BLaER1 treated with 17β-estradiol and CSF1 and Interleukin-3, amounts not matched to agents 10 nM and 100 nM (cell line): ENCODE measurements around the gene SOHLH1.

ENCODE experiments used
- H3K27ac ChIP-seq, 11 experiments: shearing (Covaris generic); formaldehyde crosslinking; 2 replicates each; pipeline ENCODE4 v1.8.1; 2022
- H3K27me3 ChIP-seq, 11 experiments: shearing (Covaris generic); formaldehyde crosslinking; 2 replicates each; pipeline ENCODE4 v1.8.1; 2022
- H3K36me3 ChIP-seq, 11 experiments: shearing (Covaris generic); formaldehyde crosslinking; 2 replicates each; pipeline ENCODE4 v1.8.1; 2022
- H3K4me1 ChIP-seq, 10 experiments: shearing (Covaris generic); formaldehyde crosslinking; 2 replicates each; pipeline ENCODE4 v1.8.1; 2022
- H3K4me2 ChIP-seq, 11 experiments: shearing (Covaris generic); formaldehyde crosslinking; 2 replicates each; pipeline ENCODE4 v1.8.1; 2022
- H3K4me3 ChIP-seq, 10 experiments: shearing (Covaris generic); formaldehyde crosslinking; 2 replicates each; pipeline ENCODE4 v1.8.1; 2022
- H3K9ac ChIP-seq, 11 experiments: shearing (Covaris generic); formaldehyde crosslinking; 2 replicates each; pipeline ENCODE4 v1.8.1; 2022
- H3K9me3 ChIP-seq, 11 experiments: shearing (Covaris generic); formaldehyde crosslinking; replicated peaks in 1 of 11; 2 replicates each; pipeline ENCODE4 v1.8.1; 2022
- H4K20me1 ChIP-seq, 11 experiments: shearing (Covaris generic); formaldehyde crosslinking; 2 replicates each; pipeline ENCODE4 v1.8.1; 2022
- Cebpa-rat ChIP-seq, 11 experiments: shearing (Covaris generic); IDR thresholded peaks; 2 replicates each; pipeline ENCODE4 v1.8.1; 2022

Gene SOHLH1

DNA sequence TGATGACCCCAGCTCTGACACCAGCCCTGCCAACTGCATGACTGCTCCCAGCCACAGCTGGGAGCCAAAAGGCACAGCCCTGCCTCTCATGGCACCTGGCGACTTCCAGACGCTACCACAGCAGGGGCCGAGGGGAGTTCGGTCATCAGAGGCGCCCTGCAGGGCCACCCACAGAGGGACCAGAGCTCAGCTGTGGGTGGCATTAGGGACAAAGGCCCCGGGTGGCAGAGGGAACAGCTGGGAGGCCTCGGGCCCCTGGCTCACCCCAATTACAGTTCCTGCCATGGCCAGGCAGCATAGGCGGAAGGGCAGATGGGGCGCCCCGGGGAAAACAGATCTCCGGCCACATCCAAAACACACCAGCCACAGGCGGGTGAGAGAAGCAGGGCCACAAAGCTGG lies 3.6 kb downstream of the SOHLH1 start:
- no peak overlapping the region for H3K4me2 ChIP-seq
- no peak overlapping the region for H3K4me3 ChIP-seq
- H3K9me3 ChIP-seq, result no peaks in the 10 kb centered on the region
- peaks cover 0 to 54% (median 0%) of the 10 kb centered on the region in 11 experiments; a peak in 4 of 22 replicates for H4K20me1 ChIP-seq
- no peak overlapping the region for H3K9ac ChIP-seq
- H3K36me3 ChIP-seq, result no peaks in the 10 kb centered on the region
- no peak for TF ChIP-seq Cebpa-rat (IDR thresholded peaks at IDR 0.05)
- peaks cover 0 to 8% (median 0%) of the 10 kb centered on the region in 10 experiments; a peak in 2 of 20 replicates for H3K4me1 ChIP-seq
- no peaks in the 10 kb centered on the region; a peak in 1 of 22 replicates for H3K27me3 ChIP-seq
- no peak overlapping the region for H3K27ac ChIP-seq

DNA sequence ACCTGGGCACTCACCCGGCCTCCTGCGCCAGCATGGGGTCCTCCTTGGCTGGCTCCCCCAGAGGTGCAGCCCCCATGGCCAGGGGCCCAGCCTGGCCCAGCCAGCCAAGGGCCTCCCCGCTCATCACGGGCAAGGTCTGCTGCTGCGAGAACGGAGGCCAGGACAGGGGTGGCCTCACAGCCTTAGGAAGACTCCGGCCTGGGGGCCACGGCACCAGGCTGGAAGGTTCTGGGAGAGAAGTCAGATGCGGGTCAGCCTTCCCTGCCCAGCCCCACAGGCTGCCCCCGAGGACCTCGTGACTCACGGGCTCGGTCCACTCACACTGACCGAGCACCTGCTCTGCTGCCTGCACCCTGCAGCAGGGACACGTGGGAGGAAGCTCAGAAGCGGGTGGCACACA lies 4.2 kb downstream of the SOHLH1 start:
- H3K36me3 ChIP-seq, result no peaks in the 10 kb centered on the region
- H4K20me1 ChIP-seq, result peaks cover 0 to 54% (median 0%) of the 10 kb centered on the region in 11 experiments; a peak in 4 of 22 replicates
- TF ChIP-seq Cebpa-rat (IDR thresholded peaks at IDR 0.05), result no peak
- H3K4me1 ChIP-seq, result peaks cover 0 to 8% (median 0%) of the 10 kb centered on the region in 10 experiments; a peak in 2 of 20 replicates
- no peaks in the 10 kb centered on the region; a peak in 1 of 22 replicates for H3K27me3 ChIP-seq
- no peak overlapping the region for H3K4me2 ChIP-seq
- no peak overlapping the region for H3K9ac ChIP-seq
- H3K9me3 ChIP-seq, result no peaks in the 10 kb centered on the region
- no peak overlapping the region for H3K27ac ChIP-seq
- H3K4me3 ChIP-seq, result no peak overlapping the region

DNA sequence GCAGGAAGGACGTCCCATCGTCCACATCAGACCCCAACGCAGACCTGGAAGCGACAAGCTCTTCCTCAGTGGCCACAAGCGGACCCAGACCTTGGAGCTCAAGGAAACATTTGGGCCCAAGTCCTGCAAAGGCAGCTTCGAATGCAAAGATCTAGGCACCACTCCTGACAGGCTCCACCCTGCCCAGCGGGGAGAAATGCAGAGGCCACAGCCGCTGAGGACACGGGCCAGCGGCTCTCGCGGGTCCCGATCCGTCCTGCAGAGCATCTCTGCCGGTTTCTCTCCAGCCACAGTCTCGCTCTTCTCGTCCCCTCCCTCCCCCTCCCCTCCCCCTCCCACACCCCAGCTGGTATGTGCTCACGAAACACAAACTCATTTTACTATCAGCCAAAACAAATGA lies 4.9 kb downstream of the SOHLH1 start:
- H3K27ac ChIP-seq, result no peak overlapping the region
- H3K36me3 ChIP-seq, result no peaks in the 10 kb centered on the region
- H3K4me3 ChIP-seq, result no peak overlapping the region
- no peaks in the 10 kb centered on the region for H3K9me3 ChIP-seq
- no peak overlapping the region for H3K4me2 ChIP-seq
- TF ChIP-seq Cebpa-rat (IDR thresholded peaks at IDR 0.05), result no peak
- no peaks in the 10 kb centered on the region; a peak in 1 of 22 replicates for H3K27me3 ChIP-seq
- H3K4me1 ChIP-seq, result peaks cover 0 to 8% (median 0%) of the 10 kb centered on the region in 10 experiments; a peak in 2 of 20 replicates
- no peak overlapping the region for H3K9ac ChIP-seq
- H4K20me1 ChIP-seq, result peaks cover 0 to 54% (median 0%) of the 10 kb centered on the region in 11 experiments; a peak in 4 of 22 replicates

DNA sequence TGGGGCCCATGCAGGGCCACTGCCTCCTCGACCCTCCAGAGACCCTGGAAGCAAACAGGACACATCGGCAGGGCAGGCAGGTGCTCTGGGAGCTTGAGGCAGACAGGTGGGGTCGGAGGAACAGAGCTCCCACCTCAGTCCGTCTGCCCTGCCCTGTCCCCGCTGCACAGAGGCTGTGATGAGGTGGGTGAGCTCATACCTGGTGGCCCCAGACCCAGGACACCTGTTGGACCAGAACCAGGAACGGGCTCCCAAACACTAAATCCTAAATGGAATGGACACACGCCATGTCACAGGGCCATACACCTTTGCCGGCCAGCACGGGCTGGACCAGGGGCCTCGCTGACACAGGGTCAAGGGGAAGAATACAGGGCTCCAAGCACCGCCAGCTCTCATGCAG lies 5.5 kb downstream of the SOHLH1 start:
- Histone ChIP-seq H3K9me3 (no peaks in the 10 kb centered on the region), H3K27ac (no peak overlapping the region), H3K9ac (no peak overlapping the region), H4K20me1 (peaks cover 0 to 55% (median 0%) of the 10 kb centered on the region in 11 experiments; a peak in 4 of 22 replicates), H3K4me1 (peaks cover 0 to 8% (median 0%) of the 10 kb centered on the region in 10 experiments; a peak in 2 of 20 replicates), H3K36me3 (no peaks in the 10 kb centered on the region), H3K27me3 (no peaks in the 10 kb centered on the region; a peak in 1 of 22 replicates), H3K4me3 (no peak overlapping the region), H3K4me2 (no peak overlapping the region)
- TF ChIP-seq Cebpa-rat (IDR thresholded peaks at IDR 0.05), result no peak

DNA sequence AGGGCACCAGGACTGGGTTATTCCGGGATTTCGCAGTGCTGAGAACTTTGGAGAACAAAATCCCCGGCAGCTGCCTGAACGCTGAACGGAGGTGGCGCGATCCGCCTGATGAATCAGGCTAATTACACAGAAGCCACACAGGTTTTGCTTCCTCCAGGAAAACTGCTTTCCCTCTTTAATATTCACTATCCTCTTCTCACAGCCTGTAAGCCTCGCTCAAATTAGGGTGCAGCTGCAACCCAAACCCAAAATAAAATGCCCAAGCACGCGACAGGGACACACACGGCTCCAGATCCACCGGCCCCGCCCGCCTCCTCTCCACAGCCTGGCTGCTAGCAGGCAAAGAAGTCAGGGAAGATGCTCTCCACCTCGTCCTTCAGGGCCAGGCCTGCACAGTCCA lies 6.0 kb downstream of the SOHLH1 start:
- no peak overlapping the region for H3K4me2 ChIP-seq
- H3K9ac ChIP-seq, result no peak overlapping the region
- H3K4me1 ChIP-seq, result peaks cover 0 to 8% (median 0%) of the 10 kb centered on the region in 10 experiments; a peak in 2 of 20 replicates
- peaks cover 0 to 54% (median 0%) of the 10 kb centered on the region in 11 experiments; a peak in 4 of 22 replicates for H4K20me1 ChIP-seq
- no peak overlapping the region for H3K27ac ChIP-seq
- no peaks in the 10 kb centered on the region; a peak in 1 of 22 replicates for H3K27me3 ChIP-seq
- H3K4me3 ChIP-seq, result no peak overlapping the region
- H3K36me3 ChIP-seq, result no peaks in the 10 kb centered on the region
- no peak for TF ChIP-seq Cebpa-rat (IDR thresholded peaks at IDR 0.05)
- H3K9me3 ChIP-seq, result no peaks in the 10 kb centered on the region

DNA sequence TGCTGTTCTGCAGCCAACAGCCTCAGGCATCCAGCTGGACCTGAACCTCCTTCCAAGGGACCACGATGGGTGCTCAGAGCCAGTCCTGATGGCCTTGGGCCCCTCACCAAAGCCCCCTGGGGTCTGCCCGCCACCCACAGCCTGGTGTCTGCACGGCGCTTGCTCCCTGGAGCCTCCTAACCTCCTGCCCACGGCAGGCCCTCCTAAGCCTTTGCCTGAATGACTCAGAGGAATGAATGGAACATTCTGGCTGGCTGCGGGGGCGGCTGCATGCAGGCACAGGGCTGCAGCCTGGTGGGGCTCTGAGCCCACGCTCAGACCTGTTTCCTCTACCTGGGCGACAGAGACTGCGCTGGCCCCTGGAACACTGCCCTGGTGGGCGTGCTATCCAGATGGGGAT lies 6.9 kb downstream of the SOHLH1 start:
- H3K27me3 ChIP-seq, result no peaks in the 10 kb centered on the region; a peak in 1 of 22 replicates
- H4K20me1 ChIP-seq, result peaks cover 0 to 58% (median 0%) of the 10 kb centered on the region in 11 experiments; a peak in 3 of 22 replicates
- H3K27ac ChIP-seq, result no peak overlapping the region
- H3K4me1 ChIP-seq, result peaks cover 0 to 6% (median 0%) of the 10 kb centered on the region in 10 experiments; a peak in 2 of 20 replicates
- no peaks in the 10 kb centered on the region for H3K36me3 ChIP-seq
- TF ChIP-seq Cebpa-rat (IDR thresholded peaks at IDR 0.05), result no peak
- no peak overlapping the region for H3K4me3 ChIP-seq
- no peak overlapping the region for H3K4me2 ChIP-seq
- no peaks in the 10 kb centered on the region for H3K9me3 ChIP-seq
- no peak overlapping the region for H3K9ac ChIP-seq

DNA sequence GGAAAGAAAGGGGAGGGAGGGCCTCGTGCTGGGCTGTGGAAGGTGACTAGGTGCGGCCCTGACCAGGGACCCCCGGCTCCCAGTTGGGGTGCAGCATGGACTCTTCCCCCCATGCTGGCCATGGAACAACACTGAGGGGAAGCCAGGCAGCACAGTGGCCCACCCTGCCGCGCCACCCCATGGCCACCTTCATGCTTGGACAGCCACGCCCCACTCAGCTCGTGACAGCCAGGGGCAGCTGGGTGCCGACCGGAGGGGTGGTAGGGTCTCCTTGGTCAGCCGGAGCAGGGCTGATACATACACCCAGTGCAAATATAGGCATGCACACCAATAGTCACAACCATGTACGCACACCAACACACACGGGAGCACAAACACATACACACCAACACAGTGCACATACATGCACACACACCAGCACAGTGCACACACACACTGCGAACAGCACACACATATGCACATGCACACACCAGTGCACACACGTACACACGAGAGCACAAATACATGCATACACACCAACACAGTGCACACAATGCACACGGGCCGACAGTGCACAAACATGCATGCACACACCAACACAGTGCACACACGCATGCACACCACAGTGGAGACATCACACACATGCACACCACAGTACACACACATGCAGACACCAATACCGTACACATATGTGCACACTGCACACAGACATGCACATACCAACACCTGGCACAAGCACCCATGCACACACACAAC lies 8.3 kb downstream of the SOHLH1 start:
- no peak overlapping the region for H3K27ac ChIP-seq
- H3K4me2 ChIP-seq, result no peak overlapping the region
- peaks cover 0 to 10% (median 0%) of the 10 kb centered on the region in 10 experiments; a peak in 4 of 20 replicates for H3K4me1 ChIP-seq
- no peak for TF ChIP-seq Cebpa-rat (IDR thresholded peaks at IDR 0.05)
- peaks cover 0 to 54% (median 0%) of the 10 kb centered on the region in 11 experiments; a peak in 3 of 22 replicates for H4K20me1 ChIP-seq
- H3K9me3 ChIP-seq, result no peaks in the 10 kb centered on the region
- H3K9ac ChIP-seq, result no peak overlapping the region
- no peak overlapping the region for H3K4me3 ChIP-seq
- no peaks in the 10 kb centered on the region; a peak in 1 of 22 replicates for H3K27me3 ChIP-seq
- no peaks in the 10 kb centered on the region for H3K36me3 ChIP-seq

DNA sequence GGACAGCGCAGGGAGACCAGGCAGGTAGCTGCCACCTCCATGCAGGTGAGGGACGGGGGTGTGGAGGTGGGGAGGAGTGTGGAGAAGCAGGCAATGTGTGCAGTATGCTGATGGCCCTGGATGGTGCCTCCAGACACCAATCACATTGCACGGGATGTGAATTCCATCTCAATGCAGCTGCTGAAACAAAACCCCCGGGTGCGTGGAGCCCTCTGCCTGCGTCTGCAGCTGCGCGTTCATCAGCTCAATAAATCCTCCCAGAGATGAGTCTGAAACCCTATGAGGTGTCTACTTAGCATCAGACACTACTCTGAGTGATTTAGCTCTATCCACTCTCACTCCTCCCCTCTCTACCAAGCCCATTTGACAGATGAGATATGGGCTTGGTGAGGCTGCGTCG lies 10.3 kb downstream of the SOHLH1 start:
- Histone ChIP-seq H3K4me1 (peaks cover 0 to 10% (median 0%) of the 10 kb centered on the region in 10 experiments; a peak in 4 of 20 replicates), H3K36me3 (no peaks in the 10 kb centered on the region), H3K4me2 (no peak overlapping the region), H3K4me3 (no peak overlapping the region), H3K27ac (no peak overlapping the region), H3K9me3 (no peaks in the 10 kb centered on the region), H4K20me1 (peaks cover 0 to 38% (median 0%) of the 10 kb centered on the region in 11 experiments; a peak in 3 of 22 replicates), H3K9ac (no peak overlapping the region), H3K27me3 (no peaks in the 10 kb centered on the region; a peak in 1 of 22 replicates)
- no peak for TF ChIP-seq Cebpa-rat (IDR thresholded peaks at IDR 0.05)

DNA sequence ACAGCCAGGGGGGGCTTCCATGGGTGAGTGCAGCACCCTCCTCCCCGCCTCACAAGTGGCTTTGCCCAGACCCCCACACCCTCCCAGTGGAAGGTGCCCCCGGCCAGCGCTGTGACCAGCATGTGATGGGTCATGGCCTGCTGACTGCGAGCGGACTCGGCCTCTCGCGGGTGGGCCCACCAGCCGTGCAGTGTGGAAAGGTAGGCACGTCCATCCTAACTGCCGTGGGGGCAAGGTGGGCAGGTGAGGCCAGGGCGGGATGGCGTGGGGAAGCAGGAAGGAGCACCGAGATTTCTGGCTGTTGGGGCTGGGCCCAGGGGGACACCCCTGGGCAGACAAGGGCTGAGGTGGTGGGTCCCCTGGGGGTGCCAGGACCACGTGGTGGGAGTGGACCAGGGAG lies 12.1 kb downstream of the SOHLH1 start:
- no peak overlapping the region for H3K27ac ChIP-seq
- H3K36me3 ChIP-seq, result no peaks in the 10 kb centered on the region
- no peak overlapping the region for H3K9ac ChIP-seq
- no peak overlapping the region for H3K4me2 ChIP-seq
- H3K4me3 ChIP-seq, result no peak overlapping the region
- H3K27me3 ChIP-seq, result no peaks in the 10 kb centered on the region
- peaks cover 0 to 25% (median 0%) of the 10 kb centered on the region in 11 experiments; a peak in 3 of 22 replicates for H4K20me1 ChIP-seq
- no peaks in the 10 kb centered on the region for H3K9me3 ChIP-seq
- peaks cover 0 to 6% (median 0%) of the 10 kb centered on the region in 10 experiments; a peak in 4 of 20 replicates for H3K4me1 ChIP-seq
- no peak for TF ChIP-seq Cebpa-rat (IDR thresholded peaks at IDR 0.05)
